Motor neuron (in vitro differentiated cells): ENCODE data around the gene GNPTG. TPM values are rescaled to one million over a fixed set of nuclear protein-coding genes. Genes with fewer than 3 reads are reported as not detected.
A peak's percentile ranks its signal among the peaks of the same experiment; 100 is the strongest.

Source experiments
- ATAC-seq, 8 experiments: fragments of 200-7000 bp; cut with Tn5 transposase; replicated peaks in 6 of 8; 2 replicates each; pipeline ENCODE4 v1.8.0; 2021; ENCODE audit warnings: mild to moderate bottlenecking in 8 of 8, moderate library complexity in 8 of 8
- H3K27ac ChIP-seq, 2 donors: fragments of 250-450 bp; sonication (Bioruptor Pico); 2 replicates each; pipeline ENCODE4 v1.9.0; 2021; ENCODE audit warnings: antibody characterized with exemption in 2 of 2, mild to moderate bottlenecking in 2 of 2, moderate library complexity in 1 of 2
- H3K4me1 ChIP-seq, 2 donors: fragments of 250-450 bp; sonication (Bioruptor Pico); replicated peaks in 1 of 2; 2 replicates each; pipeline ENCODE4 v1.6.1; 2021; ENCODE audit warnings: antibody characterized with exemption in 2 of 2, mild to moderate bottlenecking in 2 of 2, moderate library complexity in 1 of 2
- H3K4me3 ChIP-seq, 5 donors: fragments of 250-450 bp; sonication (Bioruptor Pico); 2 replicates each; pipeline ENCODE4 v1.9.0; 2021; ENCODE audit warnings: antibody characterized with exemption in 5 of 5, mild to moderate bottlenecking in 5 of 5, moderate library complexity in 4 of 5
- WGBS, 10 experiments: fragments of 450-650 bp; shearing (Covaris generic); methylation state at CpG; one replicate each; pipeline ENCODE4 v1.0.0; 2022; 5-methylcytosine and 5-hydroxymethylcytosine counted together
- in situ Hi-C, 9 experiments: fragments of 400-800 bp; cut with MboI; loops; one replicate each; pipeline ENCODE4 v1.15.0; 2021; ENCODE audit warnings: low sequenced_read_pairs in 9 of 9, low pct_unique_long_range_greater_than_20kb in 2 of 9; ENCODE audit not compliant: unreplicated experiment in 9 of 9
- total RNA-seq, 8 experiments: library from RNA; unstranded; fragments of 300-600 nt; gene quantifications; 2 replicates each; pipeline versions ENCODE4 v1.2.3 to v1.2.4, GENCODE V29; 2022

The GNPTG gene
- total RNA-seq, 8 experiments from 2014 or later, result 13.4 to 90.4 (median 32.8) TPM

DNA sequence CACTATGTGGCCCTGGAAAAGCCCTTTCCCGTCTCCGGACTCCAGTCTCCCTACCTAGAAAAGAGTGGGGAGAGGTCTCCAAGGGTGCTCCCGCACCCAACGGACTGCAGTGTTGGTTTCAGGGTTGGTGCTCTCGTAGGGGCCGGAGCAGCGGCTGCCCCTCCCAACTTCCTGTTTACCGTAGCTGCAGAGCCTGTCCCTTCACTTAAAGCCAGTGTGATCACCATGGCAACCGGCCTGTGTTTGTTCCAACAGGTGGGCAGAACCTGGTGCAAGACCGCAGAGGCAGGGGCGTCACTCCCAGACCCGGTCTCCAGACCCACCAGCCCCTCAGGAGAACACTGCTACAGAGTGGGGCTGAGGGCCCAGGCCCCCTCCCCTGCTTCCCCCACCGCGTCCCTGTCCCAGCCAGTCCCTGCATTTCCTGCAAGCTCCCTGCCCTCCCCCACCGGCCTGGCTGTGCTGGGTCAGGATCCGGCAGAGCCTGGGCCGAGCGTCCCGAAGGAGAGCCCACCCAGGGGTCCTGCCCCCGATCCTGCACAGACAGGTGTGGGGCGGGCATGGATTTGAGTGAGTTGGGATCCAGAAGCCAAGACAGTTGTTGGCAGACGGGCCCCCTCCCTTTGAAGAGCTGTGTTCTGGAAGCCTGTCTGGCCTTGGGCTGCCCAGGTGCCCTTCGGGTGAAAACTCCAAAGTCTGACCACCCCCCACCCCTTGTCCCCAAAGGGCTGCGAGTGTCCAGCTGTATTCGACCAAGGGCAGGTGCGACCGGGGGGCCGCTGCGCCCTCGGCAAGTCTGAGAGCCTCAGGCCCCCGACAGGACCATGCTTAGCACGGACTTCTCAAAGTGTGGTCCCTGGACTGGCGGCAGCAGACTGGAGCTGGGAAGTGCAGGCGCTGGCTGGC lies 19.8 kb upstream of the GNPTG start:
- in situ Hi-C loops, result no loop called here
- Histone ChIP-seq H3K4me1 (peaks cover 44 to 49% of the 10 kb centered on the region in 2 donors), H3K4me3 (no peak overlapping the region), H3K27ac (no peak overlapping the region)
- peak; percentile 0 to 77 (median 6) for ATAC-seq
- WGBS, 10 experiments, result 0 to 30% (median 7%) methylated on average over 1 to 3 of the region's 34 CpGs; no CpG with 5 or more reads in 6 of the 10 experiments

DNA sequence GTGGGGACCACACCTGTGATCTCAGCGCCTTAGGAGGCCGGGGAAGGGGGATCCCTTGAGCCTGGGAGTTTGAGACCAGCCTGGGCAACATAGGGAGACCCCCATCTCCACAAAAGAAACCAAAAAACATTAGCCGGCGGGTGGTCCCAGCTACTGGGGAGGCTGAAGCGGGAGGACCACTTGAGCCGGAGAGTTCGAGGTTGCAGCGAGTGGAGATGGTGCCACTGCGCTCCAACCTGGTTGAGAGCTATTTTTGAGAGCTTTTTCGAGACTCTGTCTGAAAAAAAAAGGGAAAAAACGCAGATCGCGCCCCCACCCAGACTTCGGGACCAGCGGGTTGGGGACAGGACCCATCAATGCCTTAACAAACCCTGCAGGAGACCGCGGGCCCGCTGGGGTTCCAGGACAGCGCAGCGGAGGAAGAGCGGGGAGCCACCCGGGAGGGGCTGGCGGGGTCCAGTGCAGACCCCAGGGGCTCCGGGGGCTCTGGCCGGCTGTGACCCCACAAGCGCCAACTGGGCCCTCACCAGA lies 19.0 kb upstream of the GNPTG start:
- ATAC-seq, result no peak
- 0 to 4% (median 1%) methylated on average over 1 to 7 of the region's 26 CpGs; no CpG with 5 or more reads in 6 of the 10 experiments for WGBS, 10 experiments
- no peak overlapping the region for H3K27ac ChIP-seq
- H3K4me1 ChIP-seq, result peaks cover 46 to 52% of the 10 kb centered on the region in 2 donors
- H3K4me3 ChIP-seq, result peak overlapping the region in 1 of 5 donors; percentile 36
- in situ Hi-C loops, result no loop called here

DNA sequence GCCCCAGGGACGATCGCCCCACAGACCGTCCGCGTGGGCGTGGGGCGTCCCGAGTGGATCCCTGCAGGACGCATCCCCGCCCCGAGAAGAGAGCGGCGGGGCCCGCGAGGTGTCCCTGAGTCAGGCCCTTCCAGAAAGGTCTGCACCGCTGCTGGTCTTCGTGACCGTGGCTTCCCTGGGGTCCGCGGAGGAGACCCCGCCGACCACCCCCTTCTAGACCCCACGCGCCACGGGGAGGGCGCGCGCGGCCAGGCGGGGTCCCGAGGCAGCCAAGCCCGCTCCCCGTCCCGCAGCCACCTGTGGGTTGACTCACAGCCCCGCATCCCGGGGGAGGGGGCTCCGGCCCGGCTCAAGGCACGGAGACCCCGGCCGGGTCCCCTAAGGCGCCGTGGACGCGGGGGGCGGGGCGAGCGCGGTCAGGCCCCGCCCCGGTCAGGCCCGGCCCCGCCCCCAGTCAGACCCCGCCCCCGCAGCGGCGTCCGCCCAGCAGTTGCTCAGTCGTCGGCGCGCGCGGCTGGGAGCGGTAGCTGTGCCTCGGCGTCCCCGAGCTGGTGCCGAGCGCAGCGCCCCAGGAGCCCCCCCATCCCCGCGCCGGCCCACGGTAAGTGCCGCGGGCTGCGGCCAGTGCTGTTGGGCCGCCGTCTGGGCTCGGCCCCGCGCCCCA lies 18.4 kb upstream of the GNPTG start, which contains the start of gene BAIAP3:
BAIAP3 (plus strand) TSS at position 497 of the 664 bp plus-strand sequence. CDS start 4,905 bp downstream, outside the sequence.
- in situ Hi-C loops, result no loop called here
- WGBS, 10 experiments, result no CpG with 5 or more reads among the region's 83 CpGs
- Histone ChIP-seq H3K4me3 (peak within 1 kb of the TSS; percentile 26 to 49 (median 42)), H3K4me1 (peaks cover 50 to 55% of the 10 kb centered on the region in 2 donors), H3K27ac (no peak within 1 kb of the TSS)
- peak; percentile 8 to 67 (median 34) for ATAC-seq

DNA sequence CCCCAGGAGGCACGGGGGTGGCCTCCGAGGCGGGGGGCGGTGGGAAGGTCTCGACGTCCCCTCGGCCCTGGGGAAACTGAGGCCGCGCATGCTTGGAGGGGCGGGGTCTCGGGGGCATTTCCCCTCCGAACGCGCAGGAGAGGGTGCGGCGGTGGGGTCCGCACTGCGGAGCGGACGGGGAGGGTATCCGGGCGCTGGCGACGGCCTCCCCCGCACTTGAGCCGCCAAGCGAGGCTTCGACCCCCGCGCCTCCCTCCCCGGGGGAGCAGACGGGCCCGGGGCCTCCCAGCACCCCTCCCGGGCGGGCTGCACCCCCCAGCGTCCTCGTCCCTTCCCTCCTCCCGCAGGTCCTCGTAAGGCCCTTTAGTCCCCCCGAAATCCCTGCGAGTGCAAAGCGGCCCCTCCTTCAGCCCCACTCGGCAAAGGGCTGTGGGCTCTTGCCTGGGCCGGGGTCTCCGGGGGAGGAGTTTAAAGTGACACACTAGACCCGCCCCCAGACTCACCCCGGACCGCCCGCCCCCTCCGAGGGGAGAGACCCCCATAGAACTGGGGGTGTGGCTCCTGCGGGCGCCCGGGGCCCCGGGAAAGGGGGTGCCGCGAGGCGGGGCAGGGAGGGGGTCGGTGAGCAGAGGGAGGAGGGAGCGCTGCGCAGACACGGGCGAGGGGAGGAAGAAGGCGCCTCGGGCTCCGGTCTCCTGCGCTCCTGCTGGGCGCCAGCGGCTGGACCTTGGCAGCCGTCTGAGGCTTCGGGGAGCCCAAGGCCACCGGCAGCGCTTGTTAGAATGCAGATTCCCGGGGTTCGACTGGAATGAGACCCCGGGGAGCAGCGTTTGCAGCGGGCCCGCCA lies 17.7 kb upstream of the GNPTG start:
- Histone ChIP-seq H3K4me3 (peak overlapping the region; percentile 26 to 49 (median 42)), H3K27ac (no peak overlapping the region), H3K4me1 (peaks cover 52 to 55% of the 10 kb centered on the region in 2 donors)
- no peak for ATAC-seq
- in situ Hi-C loops, result no loop called here
- WGBS, 10 experiments, result 0% methylated on average over 3 of the region's 78 CpGs; no CpG with 5 or more reads in 9 of the 10 experiments

DNA sequence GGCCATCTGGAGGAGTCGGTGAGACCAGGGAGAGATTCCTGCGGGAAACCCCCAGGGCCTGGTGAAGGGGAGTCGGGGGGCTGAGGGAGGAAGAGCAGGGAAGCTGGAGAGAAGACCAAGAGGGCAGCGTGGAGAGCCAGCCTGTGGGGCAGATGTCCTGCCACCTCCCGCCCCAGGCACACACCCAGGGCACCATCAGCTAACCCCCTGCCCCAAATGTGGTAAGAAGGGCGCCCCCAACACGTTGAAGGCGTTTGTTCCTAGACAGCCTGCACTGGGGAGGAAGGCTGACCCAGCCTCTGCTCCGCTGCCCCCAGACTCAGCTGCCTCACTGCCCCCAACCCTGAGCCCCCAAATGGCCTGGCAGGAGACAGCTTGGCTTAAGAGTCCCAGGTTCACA lies 17.0 kb upstream of the GNPTG start:
- Histone ChIP-seq H3K4me3 (peak overlapping the region in 3 of 5 donors; percentile 42 to 49 (median 46)), H3K4me1 (peaks cover 52 to 55% of the 10 kb centered on the region in 2 donors), H3K27ac (no peak overlapping the region)
- in situ Hi-C loops, result no loop called here
- no peak for ATAC-seq
- 0 to 53% (median 0%) methylated on average over 1 to 2 of the region's 9 CpGs; no CpG with 5 or more reads in 7 of the 10 experiments for WGBS, 10 experiments

DNA sequence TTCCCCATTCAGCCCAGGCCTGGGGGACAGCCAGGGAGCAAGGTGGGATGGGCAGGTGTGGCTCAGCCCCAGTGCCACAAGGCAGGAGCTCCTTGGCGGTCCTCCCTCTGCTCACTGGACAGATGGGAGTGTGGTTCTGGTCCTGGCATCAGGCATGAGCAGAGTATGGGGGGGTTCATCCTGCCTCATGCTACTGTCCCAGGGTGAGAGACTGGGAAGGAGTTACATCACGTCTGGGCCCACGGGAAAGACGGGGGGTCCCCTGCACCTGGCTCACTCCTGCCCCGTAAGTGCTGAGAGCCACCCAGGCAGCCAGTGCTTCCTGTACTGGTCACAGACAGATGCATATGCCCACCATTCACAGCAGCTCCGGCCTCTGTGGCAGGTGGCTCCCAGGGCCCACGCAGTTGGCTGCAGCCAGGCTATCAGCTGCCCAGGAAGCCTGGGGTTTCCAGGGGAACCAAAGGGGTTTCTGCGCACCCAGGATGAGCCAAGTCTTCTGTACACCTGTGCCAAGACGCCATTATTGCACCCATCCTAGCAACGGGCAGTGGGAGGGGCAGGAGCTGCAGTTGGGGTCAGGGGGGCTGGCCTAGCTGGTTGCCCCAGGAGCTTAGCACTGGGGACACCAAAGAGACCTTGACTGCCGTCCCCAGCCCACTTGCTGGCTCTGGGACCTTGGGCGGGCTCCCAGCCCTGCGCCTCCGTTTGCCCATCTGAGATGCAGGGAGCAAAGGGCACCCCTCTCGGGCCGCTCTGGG lies 16.3 kb upstream of the GNPTG start:
- 0 to 8% (median 0%) methylated on average over 1 to 2 of the region's 16 CpGs; no CpG with 5 or more reads in 7 of the 10 experiments for WGBS, 10 experiments
- Histone ChIP-seq H3K4me3 (peak overlapping the region in 3 of 5 donors; percentile 3 to 9 (median 6)), H3K27ac (peak overlapping the region in 1 of 2 donors; percentile 39), H3K4me1 (peaks cover 52 to 55% of the 10 kb centered on the region in 2 donors)
- in situ Hi-C loops, result no loop called here
- ATAC-seq, result peak in 5 of 8 experiments; percentile 18 to 62 (median 31)

DNA sequence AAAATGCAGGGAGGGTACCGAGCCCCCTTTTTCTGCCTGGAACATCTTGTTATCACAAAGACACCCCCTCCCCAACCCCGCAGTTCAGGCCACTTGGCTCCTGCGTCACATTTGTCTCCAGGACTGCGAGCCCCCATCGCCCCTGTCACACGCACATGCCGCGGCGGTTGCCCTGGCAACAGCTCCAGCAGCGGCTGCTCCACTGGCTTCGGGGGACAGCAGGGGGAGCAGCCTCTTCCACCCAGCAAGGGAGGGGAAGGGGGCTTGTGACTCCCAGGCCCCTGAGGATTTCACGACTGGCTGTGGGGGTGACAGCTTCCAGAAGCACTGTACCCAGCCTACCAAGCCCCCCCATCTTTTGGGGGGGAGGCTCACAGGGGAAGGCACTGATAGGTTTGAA lies 15.7 kb upstream of the GNPTG start:
- H3K27ac ChIP-seq, result peak overlapping the region in 1 of 2 donors; percentile 39
- peaks cover 52 to 55% of the 10 kb centered on the region in 2 donors for H3K4me1 ChIP-seq
- ATAC-seq, result peak in 5 of 8 experiments; percentile 60 to 79 (median 69)
- peak overlapping the region in 3 of 5 donors; percentile 3 to 9 (median 6) for H3K4me3 ChIP-seq
- 0% methylated on average over 1 of the region's 12 CpGs; no CpG with 5 or more reads in 9 of the 10 experiments for WGBS, 10 experiments
- in situ Hi-C loops, result no loop called here

DNA sequence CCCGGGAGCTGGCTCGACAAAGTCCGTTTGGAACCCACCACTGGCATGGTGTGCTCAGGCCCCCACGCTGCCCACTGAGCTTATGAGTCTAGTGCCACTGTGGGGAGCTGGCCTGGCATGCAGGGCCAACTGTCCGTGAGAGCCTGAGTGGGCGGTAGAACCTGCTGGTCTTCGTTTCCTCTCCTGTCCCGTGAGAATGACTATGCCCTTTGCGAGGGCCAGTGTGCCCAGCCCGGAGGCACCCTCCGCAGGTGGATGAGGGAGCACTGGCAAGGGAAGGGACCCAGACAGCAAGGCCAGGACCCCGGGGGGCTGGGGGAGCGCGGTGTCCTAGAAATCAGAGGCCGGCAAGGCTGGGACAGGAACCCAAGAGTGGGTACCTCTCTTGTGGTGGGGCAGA lies 15.1 kb upstream of the GNPTG start:
- peaks cover 50 to 52% of the 10 kb centered on the region in 2 donors for H3K4me1 ChIP-seq
- H3K27ac ChIP-seq, result peak overlapping the region in 1 of 2 donors; percentile 17
- in situ Hi-C loops, result no loop called here
- 47 to 48% methylated on average over 3 to 4 of the region's 15 CpGs; no CpG with 5 or more reads in 8 of the 10 experiments for WGBS, 10 experiments
- no peak for ATAC-seq
- H3K4me3 ChIP-seq, result no peak overlapping the region

DNA sequence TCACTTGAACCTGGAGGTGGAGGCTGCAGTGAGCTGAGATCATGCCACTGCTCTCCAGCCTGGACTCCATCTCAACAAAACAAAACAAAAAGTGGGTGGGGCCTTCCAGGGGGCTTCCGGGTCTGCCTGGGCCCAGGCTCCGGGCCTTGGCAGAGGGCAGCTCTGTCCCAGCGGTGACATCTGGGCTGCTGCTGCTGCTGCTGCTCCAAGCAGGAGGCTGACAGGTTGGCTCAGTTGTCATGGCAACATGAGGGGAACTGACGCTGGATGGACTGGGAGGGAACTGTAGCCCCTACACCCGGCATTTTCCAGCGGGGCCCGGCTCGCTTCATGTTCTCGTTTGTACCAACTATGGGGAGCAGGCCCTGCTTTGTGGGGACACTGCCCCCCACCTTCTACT lies 14.2 kb upstream of the GNPTG start:
- peak in 5 of 8 experiments; percentile 1 to 34 (median 30) for ATAC-seq
- WGBS, 10 experiments, result 17 to 27% methylated on average over 2 to 5 of the region's 9 CpGs; no CpG with 5 or more reads in 8 of the 10 experiments
- Histone ChIP-seq H3K4me3 (no peak overlapping the region), H3K27ac (no peak overlapping the region), H3K4me1 (peaks cover 50 to 51% of the 10 kb centered on the region in 2 donors)
- in situ Hi-C loops, result no loop called here

DNA sequence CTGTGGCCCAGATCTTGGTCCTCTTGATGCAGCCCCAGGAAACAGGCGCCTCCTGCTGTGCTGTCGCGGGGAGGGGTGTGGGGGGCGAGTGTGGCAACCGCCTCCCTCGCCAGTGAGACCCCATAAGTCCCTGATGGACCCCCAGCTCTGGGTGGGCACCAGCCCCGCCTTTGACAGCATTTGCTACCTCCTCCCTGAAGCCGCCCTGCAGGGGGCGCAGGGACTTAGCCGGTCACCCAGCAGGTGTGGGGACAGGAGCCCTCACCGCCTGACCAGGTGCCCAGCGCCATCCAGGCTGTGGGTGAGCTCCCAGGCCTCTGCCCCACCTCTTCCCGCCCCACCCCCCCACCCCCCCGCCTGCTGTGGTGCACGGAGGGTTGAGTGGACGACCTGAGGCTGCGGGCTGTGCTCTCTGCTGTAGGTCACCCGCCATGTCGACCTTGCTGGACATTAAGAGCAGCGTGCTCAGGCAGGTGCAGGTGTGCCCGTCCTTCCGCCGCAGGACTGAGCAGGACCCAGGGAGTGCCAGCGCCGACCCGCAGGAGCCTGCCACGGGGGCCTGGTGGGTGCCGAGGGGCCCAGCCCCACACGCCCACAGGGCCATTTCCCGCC lies 13.5 kb upstream of the GNPTG start:
- in situ Hi-C loops, result no loop called here
- WGBS, 10 experiments, result 30 to 53% methylated on average over 2 of the region's 30 CpGs; no CpG with 5 or more reads in 8 of the 10 experiments
- no peak overlapping the region for H3K27ac ChIP-seq
- no peak overlapping the region for H3K4me3 ChIP-seq
- H3K4me1 ChIP-seq, result peaks cover 45 to 52% of the 10 kb centered on the region in 2 donors
- ATAC-seq, result no peak
